ENCODE results near the gene RAMACL. TPM values are rescaled to one million over a fixed set of nuclear protein-coding genes. Genes with fewer than 3 reads are reported as not detected.
A peak's percentile ranks its signal among the peaks of the same experiment; 100 is the strongest.
"Not testable (repeated sequence)": the region's sequence is repeated elsewhere in the genome, so short reads cannot be mapped to it uniquely, and the experiment has no call there.

RAMACL gene
- total and polyA plus RNA-seq, 7 experiments from 2014 or later, result 0.43 to 1.2 (median 0.78) TPM; not detected in 2

DNA sequence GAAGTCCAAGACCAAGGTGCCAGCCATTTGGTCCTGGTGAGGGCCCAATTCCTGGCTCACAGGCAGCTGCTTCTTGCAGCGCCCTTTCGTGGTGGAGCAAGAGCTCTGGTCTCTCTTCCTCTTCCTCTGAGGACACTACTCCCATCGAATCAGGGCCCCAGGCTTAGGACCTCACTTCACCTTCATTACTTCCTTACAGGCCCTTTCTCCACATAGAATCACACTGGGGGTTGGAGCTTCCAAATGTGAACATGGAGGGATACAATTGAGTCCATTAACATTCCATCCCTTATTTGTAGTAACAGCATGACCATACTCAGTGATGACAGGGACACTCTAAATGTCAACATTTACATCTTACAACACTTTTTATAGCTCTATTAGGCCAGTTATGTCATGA lies 2.3 kb downstream of the RAMACL start:
- no peaks in the 10 kb centered on the region for H3K36me3 Mint-ChIP-seq
- no peaks in the 10 kb centered on the region for H3K4me1 ChIP-seq (ENCODE audit: control insufficient read depth in 2 of 2, insufficient read depth in 2 of 2, low read length in 2 of 2)
- peaks cover 0 to 10% (median 7%) of the 10 kb centered on the region in 7 donors for H3K4me1 Mint-ChIP-seq
- no peak overlapping the region for H3K4me3 Mint-ChIP-seq
- no peaks in the 10 kb centered on the region for H3K36me3 ChIP-seq (ENCODE audit: control insufficient read depth in 2 of 3, insufficient read depth in 3 of 3, low read length in 3 of 3)
- DNase-seq (no peak), ATAC-seq (no peak)
- H3K4me3 ChIP-seq (ENCODE audit: low read length), result no peak overlapping the region
- CTCF ChIA-PET, result interaction anchor here (0.6 kb wide), 1 partner anchor 148 kb away, joined by 3 read pairs; no protein-coding TSS in a partner anchor
- POLR2A ChIA-PET, result no interaction called here
- no peaks in the 10 kb centered on the region for H3K27me3 Mint-ChIP-seq
- H3K27ac ChIP-seq (ENCODE audit: low read depth, low read length), result no peak overlapping the region
- H3K9me3 Mint-ChIP-seq, result no peaks in the 10 kb centered on the region
- H3K27ac Mint-ChIP-seq, result peak overlapping the region in 1 of 9 donors; percentile 31
- no peaks in the 10 kb centered on the region for H3K27me3 ChIP-seq (ENCODE audit: control insufficient read depth in 2 of 2, insufficient read depth in 2 of 2, low read length in 2 of 2)
- intact Hi-C loops (cut with micrococcal nuclease), result no loop called here
- H3K9me3 ChIP-seq (ENCODE audit: control insufficient read depth in 2 of 3, low read length in 3 of 3), result no peaks in the 10 kb centered on the region

GRCh38 chr6:166583230-166583965 lies 3.1 kb downstream of the RAMACL start:
- ChIA-PET POLR2A (no interaction called here), CTCF (no interaction called here)
- H3K27ac Mint-ChIP-seq, result no peak overlapping the region

GRCh38 chr6:166582258-166582657 lies 4.2 kb downstream of the RAMACL start:
- H3K36me3 Mint-ChIP-seq, result peaks cover 0 to 9% (median 5%) of the 10 kb centered on the region in 5 donors
- Histone ChIP-seq H3K4me3 (ENCODE audit: low read length) (no peak overlapping the region), H3K9me3 (ENCODE audit: control insufficient read depth in 2 of 3, low read length in 3 of 3) (no peaks in the 10 kb centered on the region), H3K4me1 (ENCODE audit: control insufficient read depth in 2 of 2, insufficient read depth in 2 of 2, low read length in 2 of 2) (no peaks in the 10 kb centered on the region), H3K27me3 (ENCODE audit: control insufficient read depth in 2 of 2, insufficient read depth in 2 of 2, low read length in 2 of 2) (no peaks in the 10 kb centered on the region), H3K36me3 (ENCODE audit: control insufficient read depth in 2 of 3, insufficient read depth in 3 of 3, low read length in 3 of 3) (no peaks in the 10 kb centered on the region), H3K27ac (ENCODE audit: low read depth, low read length) (no peak overlapping the region)
- no peak overlapping the region for H3K27ac Mint-ChIP-seq
- ChIA-PET CTCF (no interaction called here), POLR2A (no interaction called here)
- ATAC-seq (no peak), DNase-seq (no peak)
- H3K4me1 Mint-ChIP-seq, result peaks cover 0 to 3% (median 0%) of the 10 kb centered on the region in 7 donors
- intact Hi-C loops (cut with micrococcal nuclease), result no loop called here
- H3K4me3 Mint-ChIP-seq, result no peak overlapping the region
- H3K27me3 Mint-ChIP-seq, result no peaks in the 10 kb centered on the region
- H3K9me3 Mint-ChIP-seq, result peaks cover 0 to 10% (median 3%) of the 10 kb centered on the region in 11 donors

More at GRCh38 chr6:166583230-166583965, 3.1 kb downstream of the RAMACL start:
- Histone ChIP-seq H3K9me3 (ENCODE audit: control insufficient read depth in 2 of 3, low read length in 3 of 3) (no peaks in the 10 kb centered on the region), H3K27ac (ENCODE audit: low read depth, low read length) (no peak overlapping the region), H3K36me3 (ENCODE audit: control insufficient read depth in 2 of 3, insufficient read depth in 3 of 3, low read length in 3 of 3) (no peaks in the 10 kb centered on the region), H3K27me3 (ENCODE audit: control insufficient read depth in 2 of 2, insufficient read depth in 2 of 2, low read length in 2 of 2) (no peaks in the 10 kb centered on the region), H3K4me3 (ENCODE audit: low read length) (no peak overlapping the region), H3K4me1 (ENCODE audit: control insufficient read depth in 2 of 2, insufficient read depth in 2 of 2, low read length in 2 of 2) (no peaks in the 10 kb centered on the region)
- Mint-ChIP-seq H3K4me1 (peaks cover 0 to 3% (median 0%) of the 10 kb centered on the region in 7 donors), H3K27me3 (no peaks in the 10 kb centered on the region), H3K4me3 (no peak overlapping the region), H3K9me3 (no peaks in the 10 kb centered on the region), H3K36me3 (no peaks in the 10 kb centered on the region)
- intact Hi-C loops (cut with micrococcal nuclease), result no loop called here
- DNase-seq (no peak), ATAC-seq (no peak)

DNA sequence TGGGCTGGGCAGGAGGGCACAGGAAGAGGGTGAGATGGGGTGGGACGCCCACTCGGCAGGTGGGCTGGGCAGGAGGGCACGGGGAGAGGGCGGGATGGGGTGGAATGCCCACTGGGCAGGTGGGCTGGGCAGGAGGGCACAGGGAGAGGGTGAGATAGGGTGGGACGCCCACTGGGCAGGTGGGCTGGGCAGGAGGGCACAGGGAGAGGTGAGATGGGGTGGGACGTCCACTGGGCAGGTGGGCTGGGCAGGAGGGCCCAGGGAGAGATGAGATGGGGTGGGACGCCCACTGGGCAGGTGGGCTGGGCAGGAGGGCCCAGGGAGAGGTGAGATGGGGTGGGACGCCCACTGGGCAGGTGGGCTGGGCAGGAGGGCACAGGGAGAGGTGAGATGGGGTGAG lies 4.7 kb downstream of the RAMACL start:
- H3K4me3 Mint-ChIP-seq; H3K27me3 ChIP-seq (ENCODE audit: control insufficient read depth in 2 of 2, insufficient read depth in 2 of 2, low read length in 2 of 2); H3K4me1 ChIP-seq (ENCODE audit: control insufficient read depth in 2 of 2, insufficient read depth in 2 of 2, low read length in 2 of 2); H3K27ac Mint-ChIP-seq; ATAC-seq; H3K4me1 Mint-ChIP-seq; H3K36me3 ChIP-seq (ENCODE audit: control insufficient read depth in 2 of 3, insufficient read depth in 3 of 3, low read length in 3 of 3); H3K9me3 ChIP-seq (ENCODE audit: control insufficient read depth in 2 of 3, low read length in 3 of 3); DNase-seq; H3K4me3 ChIP-seq (ENCODE audit: low read length); CTCF ChIA-PET; H3K27me3 Mint-ChIP-seq; POLR2A ChIA-PET; H3K27ac ChIP-seq (ENCODE audit: low read depth, low read length); H3K36me3 Mint-ChIP-seq; intact Hi-C loops (cut with micrococcal nuclease): not testable (repeated sequence)
- peaks cover 0 to 13% (median 3%) of the 10 kb centered on the region in 11 donors for H3K9me3 Mint-ChIP-seq

DNA sequence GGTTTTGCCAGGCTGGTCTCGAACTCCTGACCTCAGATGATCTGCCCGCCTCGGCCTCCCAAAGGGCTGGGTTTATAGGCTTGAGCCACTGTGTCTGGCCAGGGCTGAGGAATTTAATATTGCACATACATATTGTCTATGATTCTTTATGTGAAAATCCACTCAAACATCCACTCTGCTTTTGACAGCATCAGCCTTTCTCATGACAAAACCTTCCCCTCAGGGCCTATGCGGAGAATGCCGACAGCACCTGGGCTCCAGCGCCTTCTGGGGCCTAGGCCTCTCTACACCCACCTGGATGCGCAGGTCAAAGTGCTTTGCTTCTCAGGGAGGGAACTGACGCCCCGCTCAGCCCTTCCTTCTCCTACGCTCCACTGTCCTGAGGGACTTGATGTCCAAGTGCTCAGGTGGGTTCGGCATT lies 5.4 kb downstream of the RAMACL start:
- intact Hi-C loops (cut with micrococcal nuclease), result no loop called here
- Mint-ChIP-seq H3K27me3 (no peaks in the 10 kb centered on the region), H3K4me1 (peaks cover 0 to 2% (median 0%) of the 10 kb centered on the region in 7 donors), H3K36me3 (peaks cover 0 to 14% (median 10%) of the 10 kb centered on the region in 5 donors), H3K27ac (no peak overlapping the region), H3K4me3 (no peak overlapping the region), H3K9me3 (peaks cover 5 to 20% (median 7%) of the 10 kb centered on the region in 11 donors)
- no peaks in the 10 kb centered on the region for H3K4me1 ChIP-seq (ENCODE audit: control insufficient read depth in 2 of 2, insufficient read depth in 2 of 2, low read length in 2 of 2)
- H3K36me3 ChIP-seq (ENCODE audit: control insufficient read depth in 2 of 3, insufficient read depth in 3 of 3, low read length in 3 of 3), result no peaks in the 10 kb centered on the region
- no peak for ATAC-seq
- no peaks in the 10 kb centered on the region for H3K9me3 ChIP-seq (ENCODE audit: control insufficient read depth in 2 of 3, low read length in 3 of 3)
- no peak overlapping the region for H3K27ac ChIP-seq (ENCODE audit: low read depth, low read length)
- DNase-seq, result no peak
- no peaks in the 10 kb centered on the region for H3K27me3 ChIP-seq (ENCODE audit: control insufficient read depth in 2 of 2, insufficient read depth in 2 of 2, low read length in 2 of 2)
- H3K4me3 ChIP-seq (ENCODE audit: low read length), result no peak overlapping the region
- ChIA-PET POLR2A (no interaction called here), CTCF (no interaction called here)

GRCh38 chr6:166580076-166581050 lies 6.1 kb downstream of the RAMACL start:
- no peaks in the 10 kb centered on the region for H3K36me3 ChIP-seq (ENCODE audit: control insufficient read depth in 2 of 3, insufficient read depth in 3 of 3, low read length in 3 of 3)
- peaks cover 0 to 19% (median 12%) of the 10 kb centered on the region in 5 donors for H3K36me3 Mint-ChIP-seq
- peaks cover 6 to 23% (median 9%) of the 10 kb centered on the region in 11 donors for H3K9me3 Mint-ChIP-seq
- DNase-seq, result no peak
- no peaks in the 10 kb centered on the region for H3K27me3 Mint-ChIP-seq
- no peak overlapping the region for H3K4me3 Mint-ChIP-seq
- ATAC-seq, result no peak
- no peak overlapping the region for H3K4me3 ChIP-seq (ENCODE audit: low read length)
- H3K27ac Mint-ChIP-seq, result no peak overlapping the region
- CTCF ChIA-PET, result no interaction called here
- peaks cover 0 to 2% (median 0%) of the 10 kb centered on the region in 7 donors for H3K4me1 Mint-ChIP-seq
- no peaks in the 10 kb centered on the region for H3K4me1 ChIP-seq (ENCODE audit: control insufficient read depth in 2 of 2, insufficient read depth in 2 of 2, low read length in 2 of 2)
- no peaks in the 10 kb centered on the region for H3K9me3 ChIP-seq (ENCODE audit: control insufficient read depth in 2 of 3, low read length in 3 of 3)
- POLR2A ChIA-PET, result no interaction called here
- H3K27me3 ChIP-seq (ENCODE audit: control insufficient read depth in 2 of 2, insufficient read depth in 2 of 2, low read length in 2 of 2), result no peaks in the 10 kb centered on the region
- intact Hi-C loops (cut with micrococcal nuclease), result no loop called here
- no peak overlapping the region for H3K27ac ChIP-seq (ENCODE audit: low read depth, low read length)
